ENCODE data around the gene CEP76.
A peak's percentile ranks its signal among the peaks of the same experiment; 100 is the strongest.

The CEP76 gene, protein sequence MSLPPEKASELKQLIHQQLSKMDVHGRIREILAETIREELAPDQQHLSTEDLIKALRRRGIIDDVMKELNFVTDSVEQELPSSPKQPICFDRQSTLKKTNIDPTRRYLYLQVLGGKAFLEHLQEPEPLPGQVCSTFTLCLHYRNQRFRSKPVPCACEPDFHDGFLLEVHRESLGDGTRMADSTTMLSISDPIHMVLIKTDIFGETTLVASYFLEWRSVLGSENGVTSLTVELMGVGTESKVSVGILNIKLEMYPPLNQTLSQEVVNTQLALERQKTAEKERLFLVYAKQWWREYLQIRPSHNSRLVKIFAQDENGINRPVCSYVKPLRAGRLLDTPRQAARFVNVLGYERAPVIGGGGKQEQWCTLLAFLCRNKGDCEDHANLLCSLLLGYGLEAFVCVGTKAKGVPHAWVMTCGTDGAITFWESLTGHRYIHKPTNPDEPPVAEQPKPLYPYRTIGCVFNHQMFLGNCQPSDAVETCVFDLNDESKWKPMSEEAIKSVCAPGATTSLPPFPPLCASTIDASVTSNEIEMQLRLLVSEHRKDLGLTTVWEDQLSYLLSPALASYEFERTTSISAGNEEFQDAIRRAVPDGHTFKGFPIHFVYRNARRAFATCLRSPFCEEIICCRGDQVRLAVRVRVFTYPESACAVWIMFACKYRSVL

DNA sequence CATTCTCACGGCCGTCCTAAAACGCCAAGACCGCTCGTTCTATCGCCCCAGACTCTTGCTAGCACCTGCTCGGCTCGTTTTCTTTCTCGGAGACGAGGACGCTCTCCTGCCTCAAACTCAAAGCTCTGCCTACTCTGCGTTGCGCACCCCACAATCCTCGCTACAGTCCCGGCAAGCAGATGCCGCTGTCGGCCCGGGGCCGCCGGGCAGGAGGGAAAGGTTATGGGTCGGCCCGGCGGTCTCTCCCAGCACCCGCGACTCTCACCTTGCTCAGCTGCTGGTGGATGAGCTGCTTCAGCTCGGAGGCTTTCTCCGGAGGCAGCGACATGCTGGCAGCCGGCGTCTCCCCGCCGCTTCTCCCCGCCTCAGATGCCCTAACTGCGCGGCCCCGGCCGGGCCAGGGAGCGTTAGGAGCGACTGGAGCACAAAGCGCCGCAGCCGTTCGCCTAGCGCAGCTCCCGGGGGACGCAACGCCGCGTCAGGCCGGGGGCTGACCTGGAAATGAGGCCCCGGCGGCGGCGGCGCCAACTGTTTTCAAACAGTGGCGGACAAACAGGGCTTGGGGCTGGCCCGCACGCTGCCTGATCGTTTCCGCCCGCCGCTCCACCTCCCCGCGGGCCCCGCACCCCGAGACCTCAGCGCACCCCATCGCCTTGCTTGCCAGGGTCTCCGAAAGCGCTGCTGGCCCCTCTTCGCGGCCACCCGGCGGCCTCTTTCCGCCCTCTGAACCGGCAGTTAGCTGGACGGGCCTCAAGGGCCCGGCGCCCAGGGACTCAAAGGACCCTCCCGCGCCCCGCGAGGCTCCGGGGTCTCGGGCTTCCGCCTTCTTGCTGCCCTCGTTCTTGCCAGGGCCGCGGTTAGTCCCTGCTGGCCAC, at the start of gene CEP76, which contains the start of gene PSMG2:
TSS of gene CEP76 (minus strand) at position 503 of the 875 bp plus-strand sequence. CDS start at position 328, 175 bp downstream.
TSS of gene PSMG2 (plus strand) at position 822 of the 875 bp plus-strand sequence. CDS start 66 bp downstream, outside the sequence.
- Histone ChIP-seq H3F3A (ENCODE audit: insufficient read depth, low read length) (peaks cover 12% of the 10 kb centered on the region), H3K9me3 (replicated peaks; ENCODE audit: insufficient read depth, low read length) (no peaks in the 10 kb centered on the region), H3K27me3 (replicated peaks; ENCODE audit: insufficient read depth, low read length) (no peaks in the 10 kb centered on the region), H3K4me3 (ENCODE audit: low read length) (peak within 1 kb of the TSS; percentile 86), H3K4me2 (ENCODE audit: low read depth, low read length) (peak within 1 kb of the TSS; percentile 77), H3K27ac (ENCODE audit: low read length) (peak within 1 kb of the TSS; percentile 84), H2AFZ (ENCODE audit: low read length) (peak within 1 kb of the TSS; percentile 79), H3K36me3 (replicated peaks; ENCODE audit: insufficient read depth, low read length) (0 out of 2 replicates have a peak, but pooled peaks cover 4% of the 10 kb centered on the region), H3K9me2 (replicated peaks; ENCODE audit: insufficient read depth, low read length) (no peaks in the 10 kb centered on the region), H3K4me1 (ENCODE audit: low read length) (peaks cover 17% of the 10 kb centered on the region), H3K79me2 (ENCODE audit: low read length) (peaks cover 59% of the 10 kb centered on the region), H3K9ac (ENCODE audit: low read length) (peak within 1 kb of the TSS; percentile 96), H4K20me1 (ENCODE audit: insufficient read depth, low read length) (peaks cover 3% of the 10 kb centered on the region; the same call in 1 of the 2 replicates)
- TF ChIP-seq EZH2phosphoT487 (IDR thresholded peaks at IDR 0.05; ENCODE audit: low read length) (no peak), EZH2 (optimal IDR thresholded peaks at IDR 0.05; ENCODE audit: low read depth, low read length) (no peak)
- TF ChIP-seq, protein P1, sequence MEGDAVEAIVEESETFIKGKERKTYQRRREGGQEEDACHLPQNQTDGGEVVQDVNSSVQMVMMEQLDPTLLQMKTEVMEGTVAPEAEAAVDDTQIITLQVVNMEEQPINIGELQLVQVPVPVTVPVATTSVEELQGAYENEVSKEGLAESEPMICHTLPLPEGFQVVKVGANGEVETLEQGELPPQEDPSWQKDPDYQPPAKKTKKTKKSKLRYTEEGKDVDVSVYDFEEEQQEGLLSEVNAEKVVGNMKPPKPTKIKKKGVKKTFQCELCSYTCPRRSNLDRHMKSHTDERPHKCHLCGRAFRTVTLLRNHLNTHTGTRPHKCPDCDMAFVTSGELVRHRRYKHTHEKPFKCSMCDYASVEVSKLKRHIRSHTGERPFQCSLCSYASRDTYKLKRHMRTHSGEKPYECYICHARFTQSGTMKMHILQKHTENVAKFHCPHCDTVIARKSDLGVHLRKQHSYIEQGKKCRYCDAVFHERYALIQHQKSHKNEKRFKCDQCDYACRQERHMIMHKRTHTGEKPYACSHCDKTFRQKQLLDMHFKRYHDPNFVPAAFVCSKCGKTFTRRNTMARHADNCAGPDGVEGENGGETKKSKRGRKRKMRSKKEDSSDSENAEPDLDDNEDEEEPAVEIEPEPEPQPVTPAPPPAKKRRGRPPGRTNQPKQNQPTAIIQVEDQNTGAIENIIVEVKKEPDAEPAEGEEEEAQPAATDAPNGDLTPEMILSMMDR (IDR thresholded peaks at IDR 0.05; ENCODE audit: low read length): no peak
- peak; percentile 91 for DNase-seq

DNA sequence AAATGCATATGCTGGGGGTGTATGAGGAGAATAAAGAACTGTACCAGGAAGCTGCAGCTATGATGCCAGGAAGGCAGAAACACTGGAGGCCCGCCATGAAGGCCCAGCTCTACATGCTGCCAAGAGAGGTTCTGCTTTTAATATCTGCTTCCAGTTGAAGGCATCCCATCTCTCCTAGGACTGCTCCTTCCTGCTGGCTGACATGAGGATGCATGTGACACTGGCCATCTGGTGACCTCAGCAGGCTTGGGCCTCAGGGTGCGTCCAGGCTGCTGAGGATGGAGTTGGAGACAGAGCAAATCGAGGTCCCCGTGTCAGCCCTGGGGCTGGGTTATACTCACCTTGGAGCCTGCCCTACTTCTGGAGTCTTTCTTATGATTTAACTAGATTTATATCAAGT, 49.4 kb upstream of the CEP76 start:
- no peak overlapping the region for H3K4me2 ChIP-seq (ENCODE audit: low read depth, low read length)
- H3K9me3 ChIP-seq (replicated peaks; ENCODE audit: insufficient read depth, low read length): no peaks in the 10 kb centered on the region
- peaks cover 15% of the 10 kb centered on the region for H3K4me1 ChIP-seq (ENCODE audit: low read length)
- no peak overlapping the region for H2AFZ ChIP-seq (ENCODE audit: low read length)
- no peaks in the 10 kb centered on the region for H3K27me3 ChIP-seq (replicated peaks; ENCODE audit: insufficient read depth, low read length)
- no peaks in the 10 kb centered on the region for H4K20me1 ChIP-seq (ENCODE audit: insufficient read depth, low read length)
- peaks cover 12% of the 10 kb centered on the region for H3F3A ChIP-seq (ENCODE audit: insufficient read depth, low read length)
- DNase-seq: no peak
- no peaks in the 10 kb centered on the region for H3K36me3 ChIP-seq (replicated peaks; ENCODE audit: insufficient read depth, low read length)
- TF ChIP-seq EZH2phosphoT487 (IDR thresholded peaks at IDR 0.05; ENCODE audit: low read length): no peak
- TF ChIP-seq EZH2 (optimal IDR thresholded peaks at IDR 0.05; ENCODE audit: low read depth, low read length): no peak
- TF ChIP-seq, protein P1 (IDR thresholded peaks at IDR 0.05; ENCODE audit: low read length): no peak
- H3K27ac ChIP-seq (ENCODE audit: low read length): no peak overlapping the region
- no peaks in the 10 kb centered on the region for H3K79me2 ChIP-seq (ENCODE audit: low read length)
- H3K9me2 ChIP-seq (replicated peaks; ENCODE audit: insufficient read depth, low read length): no peaks in the 10 kb centered on the region
- H3K4me3 ChIP-seq (ENCODE audit: low read length): no peak overlapping the region
- H3K9ac ChIP-seq (ENCODE audit: low read length): no peak overlapping the region

DNA sequence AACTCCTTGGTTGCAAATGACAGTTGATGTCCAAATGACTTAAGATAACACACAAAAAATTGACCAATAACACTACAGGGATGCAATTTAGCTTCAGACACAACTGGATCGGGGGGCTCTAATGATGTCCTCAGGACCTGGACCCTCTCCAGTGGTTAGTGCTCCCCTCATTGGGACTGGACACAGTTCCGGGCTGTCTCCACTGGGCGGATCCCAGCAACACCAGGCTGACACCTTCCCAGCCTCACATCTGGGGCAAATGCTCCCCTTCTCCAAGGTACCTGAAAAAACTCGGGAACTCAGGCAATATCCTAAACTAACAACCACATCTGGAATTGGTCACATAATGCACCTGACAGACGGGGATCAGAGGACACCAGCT, 49.0 kb upstream of the CEP76 start:
- H3K36me3 ChIP-seq (replicated peaks; ENCODE audit: insufficient read depth, low read length): no peaks in the 10 kb centered on the region
- H3K4me1 ChIP-seq (ENCODE audit: low read length): peaks cover 15% of the 10 kb centered on the region
- H3K9ac ChIP-seq (ENCODE audit: low read length): no peak overlapping the region
- no peak overlapping the region for H3K4me2 ChIP-seq (ENCODE audit: low read depth, low read length)
- no peaks in the 10 kb centered on the region for H3K79me2 ChIP-seq (ENCODE audit: low read length)
- TF ChIP-seq EZH2phosphoT487 (IDR thresholded peaks at IDR 0.05; ENCODE audit: low read length) (no peak), EZH2 (optimal IDR thresholded peaks at IDR 0.05; ENCODE audit: low read depth, low read length) (no peak)
- TF ChIP-seq, protein P1 (IDR thresholded peaks at IDR 0.05; ENCODE audit: low read length): no peak
- no peak overlapping the region for H3K4me3 ChIP-seq (ENCODE audit: low read length)
- H3K27ac ChIP-seq (ENCODE audit: low read length): no peak overlapping the region
- H3F3A ChIP-seq (ENCODE audit: insufficient read depth, low read length): peaks cover 12% of the 10 kb centered on the region
- no peak for DNase-seq
- no peaks in the 10 kb centered on the region for H3K9me2 ChIP-seq (replicated peaks; ENCODE audit: insufficient read depth, low read length)
- H3K9me3 ChIP-seq (replicated peaks; ENCODE audit: insufficient read depth, low read length): no peaks in the 10 kb centered on the region
- H3K27me3 ChIP-seq (replicated peaks; ENCODE audit: insufficient read depth, low read length): no peaks in the 10 kb centered on the region
- H2AFZ ChIP-seq (ENCODE audit: low read length): no peak overlapping the region
- no peaks in the 10 kb centered on the region for H4K20me1 ChIP-seq (ENCODE audit: insufficient read depth, low read length)

All from MM.1S (cell line).